VCaP (cell line): ENCODE results near the gene CACNA2D4.

ENCODE experiments used
- H3K27ac ChIP-seq: fragments of 450-650 bp; 2 replicates; pipeline ENCODE4 v1.5.1; 2017
- TF ChIP-seq, protein P1 (sequence below): fragments of 450-650 bp; conservative IDR thresholded peaks from 2 replicates; pipeline ENCODE4 v1.5.1; 2017; ENCODE audit warnings: mild to moderate bottlenecking, moderate library complexity

The CACNA2D4 gene

GRCh38 chr12:1749019-1749418 is 169.4 kb downstream of the CACNA2D4 start:
- no peak overlapping the region for H3K27ac ChIP-seq
- TF ChIP-seq, protein P1, sequence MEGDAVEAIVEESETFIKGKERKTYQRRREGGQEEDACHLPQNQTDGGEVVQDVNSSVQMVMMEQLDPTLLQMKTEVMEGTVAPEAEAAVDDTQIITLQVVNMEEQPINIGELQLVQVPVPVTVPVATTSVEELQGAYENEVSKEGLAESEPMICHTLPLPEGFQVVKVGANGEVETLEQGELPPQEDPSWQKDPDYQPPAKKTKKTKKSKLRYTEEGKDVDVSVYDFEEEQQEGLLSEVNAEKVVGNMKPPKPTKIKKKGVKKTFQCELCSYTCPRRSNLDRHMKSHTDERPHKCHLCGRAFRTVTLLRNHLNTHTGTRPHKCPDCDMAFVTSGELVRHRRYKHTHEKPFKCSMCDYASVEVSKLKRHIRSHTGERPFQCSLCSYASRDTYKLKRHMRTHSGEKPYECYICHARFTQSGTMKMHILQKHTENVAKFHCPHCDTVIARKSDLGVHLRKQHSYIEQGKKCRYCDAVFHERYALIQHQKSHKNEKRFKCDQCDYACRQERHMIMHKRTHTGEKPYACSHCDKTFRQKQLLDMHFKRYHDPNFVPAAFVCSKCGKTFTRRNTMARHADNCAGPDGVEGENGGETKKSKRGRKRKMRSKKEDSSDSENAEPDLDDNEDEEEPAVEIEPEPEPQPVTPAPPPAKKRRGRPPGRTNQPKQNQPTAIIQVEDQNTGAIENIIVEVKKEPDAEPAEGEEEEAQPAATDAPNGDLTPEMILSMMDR = no peak

- TF ChIP-seq, protein P1 = no peak
- H3K27ac ChIP-seq = no peak overlapping the region
Measured at GRCh38 chr12:1747609-1748008, 170.8 kb downstream of the CACNA2D4 start.

- TF ChIP-seq, protein P1 = no peak
- H3K27ac ChIP-seq = no peak overlapping the region
Measured at GRCh38 chr12:1744932-1745331, 173.5 kb downstream of the CACNA2D4 start.
